Measurements from ENCODE around the gene SERINC3. TPM values are rescaled to one million over a fixed set of nuclear protein-coding genes. Genes with fewer than 3 reads are reported as not detected.

Gene SERINC3
- total and polyA plus RNA-seq, 2 of the 8 experiments (the other 6 are each of a cell fraction or from before 2014, with no cell fraction given): 47.2 to 66.0 TPM

DNA sequence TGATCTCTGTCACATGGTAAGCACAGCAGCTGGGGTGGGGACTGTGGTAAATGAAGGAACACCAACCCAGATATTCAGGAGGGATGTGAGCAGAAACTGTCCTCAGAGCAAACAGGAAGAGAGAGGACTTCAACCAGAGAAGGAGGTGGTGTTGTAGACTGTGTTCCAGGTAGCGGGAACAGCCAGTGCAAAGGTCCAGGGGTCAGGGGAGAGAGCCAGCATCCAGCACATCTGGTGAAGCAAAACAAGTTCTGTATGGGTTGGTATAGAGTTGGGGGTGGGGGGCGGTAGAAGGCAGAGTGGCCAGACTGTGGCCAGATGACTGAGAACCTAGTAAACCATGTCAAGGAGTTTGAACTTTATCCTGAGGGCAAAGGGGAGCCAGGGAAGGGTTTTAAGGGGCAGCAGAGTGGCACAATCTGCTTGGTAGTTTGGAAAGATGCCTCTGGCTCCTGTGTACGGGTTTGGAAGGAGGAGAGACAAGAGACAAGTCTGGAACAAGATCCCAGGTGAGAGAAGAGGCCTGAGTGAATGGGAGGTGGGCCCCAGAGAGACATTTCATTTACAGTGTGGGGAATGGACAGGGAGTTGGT lies 73.9 kb downstream of the SERINC3 start:
- H3K4me2 ChIP-seq (ENCODE audit: insufficient read depth in 1 of 2, low read depth in 2 of 2, low read length in 2 of 2): no peak overlapping the region

More for the DNA sequence above, 73.9 kb downstream of the SERINC3 start:
- H2BK120ac ChIP-seq (replicated peaks; ENCODE audit: low read depth, low read length): no peak overlapping the region
- CTCF ChIA-PET (ENCODE audit: partially characterized antibody): interaction anchor here (0.6 to 3.1 kb wide), 5 partner anchors 13 to 429 kb away, joined by 3 to 33 read pairs (median 11); no protein-coding TSS in a partner anchor
- no peak overlapping the region for H4K5ac ChIP-seq (ENCODE audit: insufficient read length, low read depth, low read length)
- H3K56ac ChIP-seq (replicated peaks; ENCODE audit: insufficient read length, low read depth, low read length): no peak overlapping the region
- no peak overlapping the region for H4K91ac ChIP-seq (replicated peaks; ENCODE audit: insufficient read length, low read length)
- FAIRE-seq: no peak
- no peak overlapping the region for H2AK5ac ChIP-seq (ENCODE audit: low read depth, low read length)
- no peak overlapping the region for H3K23ac ChIP-seq (ENCODE audit: insufficient read length)
- H3K27me3 ChIP-seq (replicated peaks in 1 of 4; ENCODE audit: control insufficient read depth in 3 of 4, extremely low read depth in 1 of 4, insufficient read depth in 3 of 4, low read length in 3 of 4): no peaks in the 10 kb centered on the region
- no peak overlapping the region for H2BK20ac ChIP-seq (ENCODE audit: low read length)
- H3K4me3 ChIP-seq (ENCODE audit: extremely low read depth in 1 of 4, insufficient read depth in 2 of 4, low read depth in 3 of 4, low read length in 4 of 4): no peak overlapping the region
- H2BK12ac ChIP-seq (ENCODE audit: low read depth, low read length): no peak overlapping the region
- H3K18ac ChIP-seq (ENCODE audit: extremely low read depth, low read length): no peak overlapping the region
- H4K8ac ChIP-seq (ENCODE audit: extremely low read depth, insufficient read depth, low read length): no peak overlapping the region
- H3K36me3 ChIP-seq (ENCODE audit: control insufficient read depth in 2 of 4, insufficient read depth in 4 of 4, low read length in 3 of 4): no peaks in the 10 kb centered on the region
- no peak overlapping the region for H2BK15ac ChIP-seq (ENCODE audit: low read length)
- POLR2A ChIA-PET (ENCODE audit: partially characterized antibody): no interaction called here
- H3K9ac ChIP-seq (replicated peaks in 1 of 4; ENCODE audit: extremely low read depth in 1 of 4, low read depth in 3 of 4, low read length in 3 of 4): no peak overlapping the region
- no peaks in the 10 kb centered on the region for H3K79me2 ChIP-seq (ENCODE audit: control insufficient read depth in 1 of 2, insufficient read depth in 2 of 2, low read length in 2 of 2)
- H3K9me3 ChIP-seq (ENCODE audit: insufficient read depth in 2 of 2, low read depth in 1 of 2, low read length in 1 of 2): no peaks in the 10 kb centered on the region
- H3K4ac ChIP-seq (replicated peaks; ENCODE audit: insufficient read length, low read depth, low read length): no peak overlapping the region
- no peaks in the 10 kb centered on the region for H4K20me1 ChIP-seq (replicated peaks in 1 of 2; ENCODE audit: control insufficient read depth in 1 of 2, insufficient read depth in 2 of 2, low read length in 2 of 2)
- H3K4me1 ChIP-seq (replicated peaks in 1 of 4; ENCODE audit: control insufficient read depth in 3 of 4, insufficient read depth in 4 of 4, low read length in 3 of 4): no peaks in the 10 kb centered on the region
- H3K27ac ChIP-seq (ENCODE audit: low read depth, low read length): no peak overlapping the region
- no peaks in the 10 kb centered on the region for H3K79me1 ChIP-seq (ENCODE audit: low read depth, low read length)
- TF ChIP-seq MAFK (IDR thresholded peaks at IDR 0.05; ENCODE audit: low read depth, low read length) (no peak), KDM4A (IDR thresholded peaks at IDR 0.05; ENCODE audit: low read depth, low read length, severe bottlenecking) (no peak), ATF3 (IDR thresholded peaks at IDR 0.05; ENCODE audit: insufficient read depth, low read depth, low read length) (no peak), CBX5 (IDR thresholded peaks at IDR 0.05; ENCODE audit: low read depth, low read length) (no peak), POLR2A (IDR thresholded peaks at IDR 0.05; ENCODE audit: control extremely low read depth in 1 of 2, low read depth in 2 of 2, low read length in 2 of 2) (no peak)
- H3K14ac ChIP-seq (ENCODE audit: insufficient read length): no peak overlapping the region
- 83% methylated on average over 3 of the region's 3 CpGs; no CpG with 5 or more reads in 1 of the 2 experiments for WGBS, 2 experiments (ENCODE audit: extremely low coverage in 1 of 2, insufficient coverage in 1 of 2, insufficient read length in 1 of 2, insufficient replicate concordance in 2 of 2, low coverage in 1 of 2, low lambda C conversion rate in 2 of 2, missing lambda C conversion rate in 1 of 2)
- no peaks in the 10 kb centered on the region for H3K23me2 ChIP-seq (ENCODE audit: low read depth, low read length)
- H2AFZ ChIP-seq (ENCODE audit: low read length): no peak overlapping the region
- no peak for DNase-seq (ENCODE audit: low read depth in 1 of 2, low spot score in 2 of 2)
- H2BK5ac ChIP-seq (ENCODE audit: low read depth, low read length): no peak overlapping the region
